HG03378 (cell line): ENCODE measurements around the gene KLHL1.

ENCODE experiments used
- ATAC-seq: cut with Tn5 transposase; IDR thresholded peaks from one replicate; pipeline ENCODE4 v1.9.1; 2021; ENCODE audit warnings: mild to moderate bottlenecking, moderate library complexity; ENCODE audit not compliant: unreplicated experiment

The KLHL1 gene

DNA sequence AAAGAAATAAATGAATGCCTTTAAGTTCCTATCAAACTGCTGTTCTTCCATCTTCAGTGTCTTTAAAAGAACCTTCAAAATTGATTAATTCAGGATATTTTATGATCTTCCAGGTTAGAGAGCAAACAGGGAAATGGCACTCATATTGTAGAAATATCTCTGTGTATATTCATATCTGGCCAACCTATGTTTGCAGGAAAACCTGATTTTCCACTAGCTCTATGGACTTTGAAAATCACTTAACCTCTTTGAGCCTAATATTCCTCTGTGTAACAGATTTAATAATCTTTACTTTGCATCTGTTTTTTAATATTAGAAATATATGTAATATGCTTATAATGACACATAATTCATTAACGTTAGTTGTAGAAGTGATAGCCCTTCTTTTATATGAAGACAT is 228.3 kb downstream of the KLHL1 start:
- no peak for ATAC-seq

DNA sequence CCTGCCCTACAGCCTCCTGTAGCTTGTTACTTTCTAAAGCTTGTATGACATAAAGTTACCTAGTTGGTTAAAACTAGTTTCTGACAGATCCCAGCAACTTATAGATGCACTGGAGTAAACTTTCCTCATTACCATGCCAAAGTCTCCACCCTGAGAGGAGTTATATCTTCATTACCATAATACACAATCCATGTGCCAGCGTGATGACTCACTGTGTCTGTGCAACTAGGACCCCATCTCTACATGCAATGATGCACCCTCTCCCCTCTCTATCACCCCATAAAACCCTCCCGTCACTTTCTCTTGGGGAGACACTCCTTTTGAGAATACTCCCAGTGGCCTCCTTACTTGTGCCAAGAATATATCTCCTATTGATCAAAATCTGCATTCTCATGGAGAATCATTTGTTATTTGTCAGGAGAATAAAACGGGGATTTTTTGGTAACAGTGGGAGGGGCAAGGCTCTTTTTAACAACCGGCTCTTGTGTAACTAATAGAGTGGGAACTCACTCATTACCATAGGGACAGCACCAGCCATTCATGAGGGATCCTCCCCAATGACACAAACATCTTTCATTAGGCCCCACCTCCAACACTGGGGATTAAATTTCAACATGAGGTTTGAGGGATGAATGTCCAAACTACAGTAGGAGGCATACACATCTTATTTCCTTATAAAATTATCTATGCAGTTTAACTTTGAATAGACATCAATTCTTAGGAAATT is 235.8 kb downstream of the KLHL1 start:
- no peak for ATAC-seq

GRCh38 chr13:69866555-69866954 is 241.7 kb downstream of the KLHL1 start:
- no peak for ATAC-seq

GRCh38 chr13:69857183-69857821 is 250.9 kb downstream of the KLHL1 start:
- peak; percentile 98 for ATAC-seq

- ATAC-seq, result no peak
Measured at GRCh38 chr13:69856331-69856730, 251.9 kb downstream of the KLHL1 start.

GRCh38 chr13:69828527-69828926 is 279.7 kb downstream of the KLHL1 start:
- ATAC-seq, result no peak

DNA sequence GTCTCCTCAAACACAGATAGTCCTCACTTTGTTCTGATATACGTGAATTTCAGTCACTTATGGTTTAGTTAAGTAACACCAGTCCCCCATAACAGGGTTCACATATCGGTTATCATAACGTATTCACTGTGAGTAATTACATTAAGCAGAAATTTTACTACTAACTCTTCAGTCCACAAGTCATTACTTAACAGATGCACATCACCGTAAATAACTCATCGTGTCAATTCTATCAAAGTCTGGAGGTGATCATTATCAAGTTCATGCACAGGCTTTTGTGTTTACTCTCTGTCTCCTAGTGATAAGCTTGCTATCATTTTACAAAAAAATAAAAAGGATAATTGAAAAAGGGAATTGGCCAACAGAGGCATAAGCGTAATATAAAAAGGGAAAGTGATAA is 288.1 kb downstream of the KLHL1 start:
- ATAC-seq, result no peak

GRCh38 chr13:69817333-69817869 is 290.9 kb downstream of the KLHL1 start:
- ATAC-seq, result no peak

DNA sequence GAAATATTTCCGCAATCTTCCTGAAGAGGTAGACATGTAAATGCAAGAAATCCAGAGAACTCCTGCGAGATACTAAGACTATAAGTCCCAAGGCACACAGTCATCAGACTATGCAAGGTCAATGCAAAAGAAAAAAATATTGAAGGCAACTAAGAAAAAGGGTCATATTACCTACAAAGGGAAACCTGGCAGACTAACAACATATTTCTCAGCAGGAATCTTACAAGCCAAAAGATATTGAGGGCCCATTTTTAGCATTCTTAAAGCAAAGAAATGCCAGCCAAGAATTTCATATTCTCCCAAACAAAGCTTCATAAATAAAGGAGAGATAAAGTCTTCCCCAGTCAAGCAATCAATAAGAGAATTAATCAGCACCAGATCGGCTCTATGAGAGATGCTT is 299.1 kb downstream of the KLHL1 start:
- ATAC-seq, result no peak

DNA sequence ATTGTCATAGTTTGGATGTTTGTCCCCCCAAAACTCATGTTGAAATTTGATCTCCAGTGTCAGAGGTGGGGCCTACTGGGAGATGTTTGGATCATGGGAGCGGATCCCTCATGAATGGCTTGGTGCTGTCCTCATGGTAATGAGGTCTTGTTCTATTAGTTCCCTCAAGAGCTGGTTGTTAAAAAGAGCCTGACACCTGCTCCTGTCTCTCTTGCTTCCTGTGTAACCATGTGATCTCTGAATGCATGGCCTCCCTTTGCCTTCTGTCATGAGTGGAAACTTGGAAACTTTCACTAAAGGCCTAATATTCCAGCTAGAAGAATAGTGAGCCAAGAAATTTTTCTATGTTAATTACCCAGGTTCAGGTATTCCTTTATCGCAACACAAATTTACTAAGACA is 312.0 kb downstream of the KLHL1 start:
- ATAC-seq, result no peak

GRCh38 chr13:69793783-69794453 is 314.3 kb downstream of the KLHL1 start:
- no peak for ATAC-seq

DNA sequence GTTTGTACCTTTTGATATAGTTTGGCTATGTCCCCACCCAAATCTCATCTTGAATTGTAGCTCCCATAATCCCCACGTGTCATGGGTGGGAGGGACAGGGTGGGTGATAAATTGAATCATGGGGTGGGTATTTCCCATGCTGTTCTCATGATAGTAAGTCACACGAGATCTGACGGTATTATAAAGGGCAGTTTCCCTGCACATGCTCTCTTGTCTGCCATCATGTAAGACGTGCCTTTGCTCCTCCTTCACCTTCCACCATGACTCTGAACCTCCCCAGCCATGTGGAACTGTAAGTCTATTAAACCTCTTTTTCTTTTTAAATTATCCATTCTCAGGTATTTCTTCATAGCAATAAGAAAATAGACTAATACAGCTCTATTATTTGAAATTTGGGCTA is 331.3 kb downstream of the KLHL1 start:
- no peak for ATAC-seq

GRCh38 chr13:69769608-69770007 is 338.6 kb downstream of the KLHL1 start:
- no peak for ATAC-seq

DNA sequence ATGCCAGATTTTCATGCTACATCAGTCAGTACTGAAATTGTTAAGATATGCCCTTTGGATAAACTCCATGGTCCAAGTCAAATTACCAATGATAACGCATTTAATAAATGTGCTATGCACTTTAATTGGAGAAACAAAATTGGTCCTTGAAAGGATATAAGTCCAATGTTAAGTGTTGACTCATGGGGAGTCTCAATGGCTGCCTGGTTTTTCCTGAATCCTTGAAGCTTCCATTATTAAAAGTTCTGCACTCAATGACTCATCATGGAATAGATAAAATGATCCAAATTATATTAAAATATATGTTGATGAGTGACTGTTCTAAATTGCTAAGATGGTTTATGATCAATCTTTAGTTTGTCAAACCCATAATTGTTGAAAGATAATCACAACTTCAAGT is 346.7 kb downstream of the KLHL1 start:
- ATAC-seq, result no peak

DNA sequence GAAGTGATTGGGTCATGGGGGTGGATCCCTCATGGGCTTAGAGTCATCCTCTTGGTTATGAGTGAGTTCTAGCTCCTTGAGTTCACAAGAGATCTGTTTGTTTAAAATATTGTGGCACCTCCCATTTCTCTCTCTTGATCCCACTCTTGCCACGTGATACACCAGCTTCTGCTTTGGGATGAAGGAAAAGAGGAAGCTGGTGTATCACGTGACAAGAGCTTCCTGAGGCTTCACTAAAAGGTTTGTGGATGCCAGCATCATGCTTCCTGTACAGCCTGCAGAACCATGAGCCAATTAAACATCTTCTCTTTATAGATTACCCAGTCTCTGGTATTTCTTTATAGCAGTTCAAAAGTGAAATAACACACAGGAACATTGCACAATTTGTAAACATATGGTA is 353.2 kb downstream of the KLHL1 start:
- ATAC-seq, result no peak

- ATAC-seq, result no peak
Measured at GRCh38 chr13:69751259-69751658, 357.0 kb downstream of the KLHL1 start.

- no peak for ATAC-seq
Measured at GRCh38 chr13:69737129-69737935, 370.9 kb downstream of the KLHL1 start.

DNA sequence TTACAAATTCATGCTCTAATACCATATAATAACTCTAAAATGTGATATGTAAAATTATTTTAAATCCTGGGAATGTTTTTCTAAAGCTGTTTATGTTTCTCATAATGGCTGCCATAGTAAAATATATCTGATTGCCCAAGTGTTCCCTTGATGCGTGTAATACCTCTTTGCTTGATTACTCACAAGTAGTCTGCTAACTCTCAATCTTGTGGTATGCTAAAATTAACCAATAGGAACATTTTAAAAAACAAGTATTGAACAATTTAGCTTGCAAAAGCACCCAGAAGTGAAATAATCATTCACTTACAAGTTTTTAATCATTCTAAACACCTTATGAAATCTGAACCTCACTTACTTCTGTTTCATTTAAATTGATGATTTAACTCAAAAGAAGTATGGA is 386.6 kb downstream of the KLHL1 start:
- no peak for ATAC-seq

DNA sequence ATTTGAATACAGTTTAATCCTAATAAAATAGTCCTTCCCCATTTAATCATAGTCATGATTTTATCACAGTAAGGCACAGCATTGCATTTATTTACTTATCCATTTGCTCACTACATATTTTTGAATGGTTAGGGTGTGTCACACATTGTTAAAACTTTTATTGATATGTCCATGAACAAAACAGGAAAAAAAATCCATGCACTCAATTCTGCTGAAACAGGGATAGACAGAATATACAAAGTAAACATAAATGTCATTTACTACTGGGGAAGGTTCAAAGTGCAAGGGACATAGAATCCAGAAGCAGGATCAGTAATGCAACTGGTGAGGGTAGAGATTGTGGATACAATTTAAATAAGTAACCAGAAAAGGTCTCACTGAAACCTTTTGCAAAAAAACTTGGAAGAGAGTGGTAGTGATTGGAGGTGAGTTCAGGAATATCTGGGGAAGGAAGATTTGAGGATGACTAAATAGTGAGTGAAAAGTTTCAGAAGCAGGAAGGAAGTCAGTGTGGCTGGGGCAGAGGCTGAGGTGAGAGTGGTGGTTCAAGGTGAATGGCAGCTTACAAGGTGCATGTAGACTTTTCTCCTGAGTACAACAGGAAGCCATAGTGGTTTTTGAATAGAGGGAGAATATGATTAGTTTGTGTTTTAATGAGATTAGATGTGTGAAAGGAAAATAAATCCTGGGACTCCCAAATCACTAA is 387.8 kb downstream of the KLHL1 start:
- no peak for ATAC-seq

GRCh38 chr13:69706807-69707206 is 401.4 kb downstream of the KLHL1 start:
- ATAC-seq, result no peak
